CD4-positive, alpha-beta T cell treated with Interleukin-6 for 4 hours (primary cell): Measurements from ENCODE around the gene DHX38.
A peak's percentile ranks its signal among the peaks of the same experiment; 100 is the strongest.

ENCODE experiments used
- DNase-seq: peaks from one replicate; pipeline ENCODE4 v3.0.0-alpha.2; 2020; ENCODE audit warnings: mixed read lengths

Gene DHX38

GRCh38 chr16:72123426-72123825 is 29.8 kb downstream of the DHX38 start:
- no peak for DNase-seq

GRCh38 chr16:72124148-72124547 is 30.5 kb downstream of the DHX38 start:
- DNase-seq = no peak

DNA sequence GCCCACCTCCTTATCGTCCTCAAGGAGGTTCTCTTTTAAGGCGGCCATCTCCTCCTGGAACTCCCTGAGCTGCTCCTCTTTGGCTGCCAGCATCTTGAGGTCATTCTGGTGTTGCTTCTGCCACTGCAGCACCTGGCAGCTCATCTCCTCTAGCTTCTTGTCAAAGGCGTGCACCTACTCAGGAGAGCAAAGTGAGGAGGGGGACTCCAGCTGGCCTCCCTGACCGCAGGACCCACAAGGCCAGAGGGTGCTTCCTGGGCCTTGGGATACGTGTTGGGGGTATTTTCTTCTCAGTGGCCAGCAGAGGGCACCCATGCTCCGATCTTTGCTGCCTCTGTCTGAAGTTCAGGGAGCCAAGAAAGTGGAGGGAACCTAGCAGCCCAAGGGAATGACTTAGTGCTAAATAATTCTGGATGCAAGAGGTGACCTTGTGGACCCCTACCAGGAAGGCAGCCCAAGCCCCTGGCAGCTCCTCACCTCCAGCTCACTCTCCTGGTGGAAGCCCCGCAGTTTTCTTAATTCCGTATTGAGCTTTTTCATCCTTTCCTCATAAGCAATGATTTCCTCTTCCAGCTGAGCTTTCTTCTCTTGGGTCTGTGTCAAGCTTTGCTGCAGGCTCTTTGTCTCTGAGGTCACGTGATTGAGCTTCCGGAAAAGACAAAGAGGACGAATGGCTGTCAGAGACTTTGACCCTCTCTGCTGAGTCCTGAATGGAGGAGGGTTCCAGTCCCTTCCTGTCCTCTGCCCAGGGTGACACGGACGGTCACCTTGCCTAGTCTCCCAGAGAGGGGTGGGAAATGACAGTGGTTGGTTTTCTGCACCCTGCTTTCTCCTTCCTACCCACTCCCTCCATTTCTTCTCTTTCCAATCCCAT is 31.4 kb downstream of the DHX38 start:
- DNase-seq = peak; percentile 66

DNA sequence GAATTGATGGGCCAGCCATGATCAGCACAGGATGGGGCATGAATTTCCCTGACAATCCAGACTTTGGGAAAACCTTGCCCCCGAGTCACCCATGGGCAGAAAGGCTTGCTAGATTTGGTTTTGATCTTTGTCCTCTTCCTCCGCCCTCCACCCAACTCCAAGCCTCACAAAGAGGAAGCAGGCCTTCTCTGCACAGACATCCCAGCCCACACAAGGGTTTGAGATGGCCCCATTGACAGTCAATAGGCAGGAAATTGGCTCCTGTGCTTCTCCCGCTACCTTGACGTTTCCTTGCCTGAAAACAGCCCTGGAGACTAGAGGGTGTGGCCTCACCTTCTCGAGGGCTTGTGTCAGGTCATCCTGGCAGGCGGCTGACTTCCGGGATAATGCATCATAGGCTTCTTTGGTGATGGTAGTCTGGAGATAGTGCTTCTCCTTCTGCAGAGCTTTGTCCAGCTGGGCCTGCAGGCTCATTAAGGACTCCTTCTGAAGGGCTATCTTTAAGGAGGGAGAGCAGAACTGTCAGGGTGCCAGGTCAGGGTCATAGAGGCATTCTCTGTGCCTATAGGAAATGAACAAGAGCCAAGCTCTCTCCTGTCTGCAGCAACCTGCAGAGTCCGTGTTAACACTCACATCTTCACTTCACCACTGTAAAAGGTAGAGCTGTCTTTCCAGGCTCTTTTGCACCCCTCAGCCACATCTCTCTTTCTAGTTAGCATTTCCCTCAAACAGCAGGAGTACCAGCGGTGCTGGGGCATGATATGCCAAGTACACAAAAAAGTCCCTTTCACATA is 32.2 kb downstream of the DHX38 start:
- DNase-seq = no peak

- no peak for DNase-seq
These were observed 32.8 kb downstream of the DHX38 start for GRCh38 chr16:72126429-72126765.

DNA sequence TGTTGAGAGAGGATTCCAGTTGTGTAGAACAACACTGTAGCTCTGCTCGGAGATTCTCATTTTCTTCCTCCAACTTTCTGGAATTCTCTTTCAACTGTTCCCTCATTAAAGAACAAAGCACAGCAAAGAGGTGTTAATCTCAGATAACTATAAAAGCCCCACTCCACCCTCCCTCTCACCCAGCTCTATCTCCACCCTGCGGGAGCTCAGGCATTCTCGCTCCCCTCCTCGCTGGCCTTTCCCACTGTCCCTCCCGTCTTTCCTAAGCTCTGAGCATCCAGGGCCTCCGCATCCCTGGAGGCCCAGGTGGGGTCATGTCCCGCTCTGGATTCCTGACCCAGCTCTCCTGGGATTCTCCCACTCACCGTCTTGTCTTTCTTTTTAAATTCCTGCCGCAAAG is 35.1 kb downstream of the DHX38 start:
- DNase-seq = no peak

DNA sequence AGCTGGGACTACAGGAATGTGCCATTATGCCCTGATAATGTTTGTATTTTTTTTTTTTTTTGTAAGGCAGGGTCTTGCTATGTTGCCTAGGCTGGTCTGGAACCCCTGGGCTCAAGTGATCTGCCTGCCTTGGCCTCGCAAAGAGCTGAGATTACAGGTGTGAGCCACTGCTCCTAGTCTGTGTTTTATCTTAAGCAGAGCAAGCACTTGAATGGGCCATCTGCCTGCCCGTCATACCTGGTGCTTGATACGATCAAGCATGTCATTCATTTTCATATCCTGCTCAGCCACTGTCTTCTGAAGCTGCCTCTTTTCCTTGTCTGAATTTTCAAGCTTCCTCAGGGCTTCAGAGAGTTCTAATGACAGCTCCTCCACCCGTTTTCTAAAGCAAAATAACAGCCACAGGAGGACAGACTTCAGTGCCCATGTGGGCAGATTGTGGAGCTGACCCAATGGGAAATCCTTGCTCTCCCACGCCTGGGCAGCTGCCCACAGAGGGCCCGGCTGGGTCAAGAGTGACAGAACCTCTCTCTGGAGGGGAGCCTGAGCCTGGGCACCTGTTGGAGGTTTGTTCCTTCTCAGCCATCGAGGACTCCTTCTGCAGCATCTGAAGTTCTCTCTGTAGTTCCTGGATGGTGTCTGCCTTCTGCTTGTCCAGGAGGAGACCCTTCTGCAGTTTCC is 36.5 kb downstream of the DHX38 start:
- DNase-seq = no peak

GRCh38 chr16:72131036-72131435 is 37.4 kb downstream of the DHX38 start:
- DNase-seq = no peak

DNA sequence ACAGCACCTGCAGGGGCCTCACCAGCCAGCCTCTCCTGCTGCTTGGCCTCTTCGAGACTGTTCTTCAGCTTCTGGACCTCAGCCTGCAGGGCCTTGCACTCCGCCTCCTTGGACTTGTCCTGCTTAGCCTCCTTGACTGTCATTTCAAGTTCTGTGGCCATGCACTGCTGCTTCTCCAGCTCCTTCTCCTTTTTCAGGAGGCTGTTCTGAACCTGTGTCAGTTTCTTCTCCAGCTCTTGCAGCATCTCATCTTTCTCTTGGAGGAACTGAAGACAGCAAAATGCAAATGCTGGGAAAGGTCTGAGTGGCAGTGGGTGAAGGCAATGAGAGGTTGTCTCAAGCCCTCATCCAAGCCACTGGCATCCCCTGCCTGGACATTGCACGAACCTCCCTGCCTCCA is 39.1 kb downstream of the DHX38 start:
- DNase-seq = no peak

DNA sequence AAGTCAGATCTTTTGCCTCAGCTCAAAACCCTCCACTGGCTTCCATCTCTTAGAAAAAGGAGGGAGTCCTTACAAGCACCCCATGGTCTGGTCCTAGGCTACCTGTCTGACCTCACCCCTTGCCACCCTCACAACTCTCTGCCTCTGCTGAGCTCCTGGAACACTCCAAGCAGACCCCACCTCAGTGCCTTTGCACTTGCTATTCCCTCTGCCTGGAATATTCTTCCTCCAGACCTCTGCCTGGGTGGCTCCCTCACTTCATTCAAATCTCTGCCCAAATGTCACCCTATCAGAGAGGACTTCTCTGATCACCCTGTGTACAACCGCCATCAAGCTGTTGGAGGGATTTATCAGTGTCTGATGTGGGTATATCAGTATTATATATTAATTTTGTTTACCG is 40.9 kb downstream of the DHX38 start:
- no peak for DNase-seq

- DNase-seq = no peak
These were observed 43.9 kb downstream of the DHX38 start for GRCh38 chr16:72137380-72138063.

DNA sequence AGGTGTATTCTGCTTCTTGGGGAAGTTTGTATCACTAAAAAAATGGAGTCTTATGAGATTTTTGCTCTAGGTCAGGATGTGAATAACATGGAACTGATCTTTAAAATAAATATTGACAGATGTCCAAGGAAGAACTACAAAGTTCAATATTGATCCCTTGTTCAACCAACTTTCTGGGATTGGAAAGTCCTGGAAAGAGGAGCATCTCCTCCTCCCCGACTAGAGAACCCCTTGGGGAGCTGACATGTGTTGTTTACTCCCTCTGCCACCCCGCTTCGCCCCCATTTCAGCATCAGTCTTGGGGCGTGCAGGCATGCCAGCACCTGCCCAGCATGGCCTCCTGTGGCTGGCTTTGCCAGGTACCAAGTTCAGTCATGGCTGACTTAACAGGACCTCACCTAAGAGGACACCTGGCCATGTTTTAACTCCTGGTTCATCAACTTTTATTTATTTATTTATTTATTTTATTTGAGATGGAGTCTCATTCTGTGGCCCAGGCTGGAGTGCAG is 44.5 kb downstream of the DHX38 start:
- no peak for DNase-seq

- DNase-seq = no peak
These were observed 46.3 kb downstream of the DHX38 start for GRCh38 chr16:72139908-72140307.

GRCh38 chr16:72142476-72142875 is 48.8 kb downstream of the DHX38 start:
- DNase-seq = no peak

DNA sequence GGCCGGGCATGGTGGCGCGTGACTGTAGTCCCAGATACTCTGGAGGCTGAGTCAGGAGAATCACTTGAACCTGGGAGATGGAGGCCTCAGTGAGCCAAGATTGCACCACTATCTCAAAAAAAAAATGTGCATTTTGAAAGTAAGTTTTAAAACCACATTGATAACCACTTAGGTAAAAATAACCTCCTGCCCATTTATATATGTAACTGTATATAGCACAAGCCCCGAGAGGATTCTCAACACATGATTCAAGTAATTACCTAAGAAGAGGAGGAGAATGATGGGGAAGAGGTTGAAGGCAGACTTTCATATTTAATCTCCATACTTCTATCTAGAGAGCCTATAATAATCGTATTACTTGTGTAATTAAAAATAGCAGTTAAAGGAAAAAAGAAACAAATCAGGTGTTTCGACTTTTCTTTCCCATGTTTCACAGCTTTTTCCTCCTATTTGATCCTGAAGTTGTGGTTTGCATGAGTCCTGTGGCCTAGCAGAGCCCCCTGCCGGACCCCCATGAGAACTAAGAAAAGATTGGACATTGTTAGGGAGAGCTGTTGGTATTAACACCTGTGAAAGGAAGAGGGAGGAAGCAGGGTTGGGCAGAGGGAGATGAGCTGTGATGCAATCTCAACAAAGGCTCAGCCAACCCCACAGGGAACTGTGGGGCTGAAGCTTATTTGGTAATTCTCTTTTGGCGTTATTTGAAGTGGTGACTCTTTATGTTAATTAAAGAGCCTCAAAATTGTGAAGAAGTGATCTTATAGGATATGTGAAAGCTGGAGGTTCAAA is 56.2 kb downstream of the DHX38 start:
- no peak for DNase-seq

DNA sequence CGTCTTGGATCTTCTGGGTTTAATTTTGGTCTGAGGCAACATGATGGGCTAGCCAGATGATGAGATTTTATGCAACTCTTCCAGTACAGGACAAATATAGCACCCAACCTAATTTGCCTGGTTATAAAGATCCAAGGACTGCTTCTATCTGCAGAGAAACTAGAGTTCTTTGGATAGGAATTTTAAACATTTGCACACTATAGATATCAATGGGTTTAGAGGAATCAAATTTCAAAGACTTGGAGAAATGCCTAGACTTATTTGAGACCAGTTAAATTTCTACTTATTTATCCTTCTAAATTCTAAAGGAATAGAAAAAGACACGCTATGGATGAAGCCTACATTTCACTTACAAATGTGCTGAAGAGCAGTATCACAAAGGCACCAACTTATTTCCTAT is 65.7 kb downstream of the DHX38 start:
- DNase-seq = no peak

DNA sequence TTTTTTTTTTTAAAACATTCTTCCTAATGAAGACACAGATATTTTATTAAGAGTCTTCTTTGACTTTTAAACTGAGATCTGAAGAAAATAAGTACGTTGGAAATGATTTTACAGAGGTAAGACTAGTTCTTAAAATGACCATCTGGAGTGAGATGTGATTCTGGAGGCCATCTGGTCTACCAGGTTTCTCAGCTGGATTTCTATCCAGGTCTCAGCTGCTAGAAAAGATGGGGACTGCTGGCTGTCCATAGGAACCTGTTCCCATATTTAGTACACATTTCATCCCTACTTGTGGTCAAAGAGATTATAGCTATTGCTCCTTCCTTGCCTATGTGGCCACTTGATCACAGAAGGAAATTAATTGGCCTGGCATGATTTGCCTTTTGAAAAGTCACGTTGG is 66.2 kb downstream of the DHX38 start:
- DNase-seq = no peak

GRCh38 chr16:72162105-72162692 is 68.6 kb downstream of the DHX38 start:
- DNase-seq = no peak
